CD4-positive, alpha-beta T cell treated with Interleukin-6 at 100 ng/mL for 8 hours (primary cell): Measurements from ENCODE around the gene ATP8B3.

Source experiments
- DNase-seq: peaks from one replicate; pipeline ENCODE4 v3.0.0-alpha.2; 2020; ENCODE audit warnings: mixed read lengths, low spot score

The ATP8B3 gene, protein sequence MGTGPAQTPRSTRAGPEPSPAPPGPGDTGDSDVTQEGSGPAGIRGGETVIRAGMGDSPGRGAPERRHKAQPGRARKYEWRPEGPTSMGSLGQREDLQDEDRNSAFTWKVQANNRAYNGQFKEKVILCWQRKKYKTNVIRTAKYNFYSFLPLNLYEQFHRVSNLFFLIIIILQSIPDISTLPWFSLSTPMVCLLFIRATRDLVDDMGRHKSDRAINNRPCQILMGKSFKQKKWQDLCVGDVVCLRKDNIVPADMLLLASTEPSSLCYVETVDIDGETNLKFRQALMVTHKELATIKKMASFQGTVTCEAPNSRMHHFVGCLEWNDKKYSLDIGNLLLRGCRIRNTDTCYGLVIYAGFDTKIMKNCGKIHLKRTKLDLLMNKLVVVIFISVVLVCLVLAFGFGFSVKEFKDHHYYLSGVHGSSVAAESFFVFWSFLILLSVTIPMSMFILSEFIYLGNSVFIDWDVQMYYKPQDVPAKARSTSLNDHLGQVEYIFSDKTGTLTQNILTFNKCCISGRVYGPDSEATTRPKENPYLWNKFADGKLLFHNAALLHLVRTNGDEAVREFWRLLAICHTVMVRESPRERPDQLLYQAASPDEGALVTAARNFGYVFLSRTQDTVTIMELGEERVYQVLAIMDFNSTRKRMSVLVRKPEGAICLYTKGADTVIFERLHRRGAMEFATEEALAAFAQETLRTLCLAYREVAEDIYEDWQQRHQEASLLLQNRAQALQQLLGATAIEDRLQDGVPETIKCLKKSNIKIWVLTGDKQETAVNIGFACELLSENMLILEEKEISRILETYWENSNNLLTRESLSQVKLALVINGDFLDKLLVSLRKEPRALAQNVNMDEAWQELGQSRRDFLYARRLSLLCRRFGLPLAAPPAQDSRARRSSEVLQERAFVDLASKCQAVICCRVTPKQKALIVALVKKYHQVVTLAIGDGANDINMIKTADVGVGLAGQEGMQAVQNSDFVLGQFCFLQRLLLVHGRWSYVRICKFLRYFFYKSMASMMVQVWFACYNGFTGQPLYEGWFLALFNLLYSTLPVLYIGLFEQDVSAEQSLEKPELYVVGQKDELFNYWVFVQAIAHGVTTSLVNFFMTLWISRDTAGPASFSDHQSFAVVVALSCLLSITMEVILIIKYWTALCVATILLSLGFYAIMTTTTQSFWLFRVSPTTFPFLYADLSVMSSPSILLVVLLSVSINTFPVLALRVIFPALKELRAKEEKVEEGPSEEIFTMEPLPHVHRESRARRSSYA (N-terminal part only)

DNA sequence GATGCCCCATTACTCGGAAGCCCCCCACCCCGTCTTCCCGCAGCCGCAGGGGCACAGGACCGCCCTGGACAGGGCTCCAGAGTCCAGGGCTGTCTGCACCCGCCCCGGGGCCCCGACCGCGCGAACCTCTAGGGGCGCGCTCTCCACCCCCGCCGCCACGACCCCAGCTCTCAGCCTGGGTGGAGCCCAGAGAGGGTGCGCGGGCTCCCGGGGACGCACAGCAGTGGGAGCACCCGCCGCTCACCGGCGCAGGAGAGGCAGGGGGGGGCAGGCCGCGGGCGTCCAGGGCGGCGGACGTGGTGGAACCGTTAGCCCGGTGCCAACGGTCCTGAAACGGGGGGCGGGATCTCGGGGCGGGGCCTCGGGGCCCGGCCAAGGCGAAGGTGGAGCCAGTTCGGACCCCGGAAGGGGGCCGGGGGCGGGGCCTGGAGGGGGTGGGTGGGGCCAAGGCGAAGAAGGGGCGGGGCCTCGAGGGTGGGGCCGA, at the start of gene ATP8B3:
ATP8B3 (minus strand) TSS at position 335 of the 484 bp plus-strand sequence. CDS start 540 bp downstream, outside the sequence.
- no peak for DNase-seq

DNA sequence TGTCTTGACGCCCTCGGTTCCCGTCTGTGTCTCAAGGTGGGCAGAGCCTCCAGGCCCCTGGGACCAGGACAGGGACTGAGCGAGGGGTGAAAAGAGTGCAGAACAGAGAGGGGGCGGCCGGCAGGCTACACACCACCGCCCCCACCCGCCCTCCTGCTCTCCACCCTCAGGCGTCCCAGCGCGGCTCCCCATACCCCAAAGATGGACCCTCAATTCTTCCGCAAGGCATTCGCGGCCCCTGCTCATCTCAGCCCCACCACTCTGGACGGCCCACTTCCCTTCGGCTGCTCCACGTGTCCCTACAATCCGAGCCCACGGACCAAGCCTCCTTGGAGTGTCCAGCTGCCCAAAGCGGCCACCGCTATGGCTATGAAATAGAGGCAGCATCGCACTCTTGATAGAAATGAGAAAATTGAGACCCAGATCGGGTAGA, 49.5 kb upstream of the ATP8B3 start:
- no peak for DNase-seq

DNA sequence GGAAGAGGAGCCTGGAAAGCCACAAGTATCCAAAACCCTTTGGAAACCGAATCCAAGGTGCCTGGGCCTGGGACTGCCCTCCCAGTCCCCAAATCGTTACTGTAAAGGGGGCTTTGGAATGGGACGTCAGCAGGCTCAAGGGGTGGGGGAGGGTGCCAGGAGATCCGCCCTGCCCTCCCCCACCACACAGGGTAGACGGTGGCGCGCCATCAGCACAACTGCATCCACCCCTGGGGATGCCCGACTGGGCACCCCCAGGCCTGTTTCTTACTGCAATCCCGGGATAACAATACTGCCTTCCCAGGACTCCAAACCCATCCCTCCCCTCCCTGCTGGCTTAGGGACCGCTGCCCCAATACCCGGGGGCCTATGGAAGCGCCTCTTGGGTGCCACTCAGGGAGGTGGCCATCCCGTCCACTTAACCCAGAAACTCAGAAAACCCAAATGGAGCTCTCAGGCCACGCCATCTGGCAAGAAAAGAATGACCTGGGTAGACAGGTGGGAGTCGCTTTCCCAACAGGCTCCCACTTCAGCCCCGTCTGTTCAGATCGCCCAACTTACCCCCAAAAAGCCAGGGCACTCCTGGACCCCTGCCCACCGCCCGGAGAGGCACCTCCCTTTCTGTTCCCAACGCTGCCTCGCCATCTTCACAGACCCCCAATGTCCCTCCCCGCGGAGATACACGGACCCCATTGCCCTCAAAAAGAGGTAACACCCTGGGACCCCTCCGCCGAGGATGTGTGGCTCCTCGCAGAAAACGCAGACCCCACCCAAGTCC, 48.9 kb upstream of the ATP8B3 start:
- no peak for DNase-seq

DNA sequence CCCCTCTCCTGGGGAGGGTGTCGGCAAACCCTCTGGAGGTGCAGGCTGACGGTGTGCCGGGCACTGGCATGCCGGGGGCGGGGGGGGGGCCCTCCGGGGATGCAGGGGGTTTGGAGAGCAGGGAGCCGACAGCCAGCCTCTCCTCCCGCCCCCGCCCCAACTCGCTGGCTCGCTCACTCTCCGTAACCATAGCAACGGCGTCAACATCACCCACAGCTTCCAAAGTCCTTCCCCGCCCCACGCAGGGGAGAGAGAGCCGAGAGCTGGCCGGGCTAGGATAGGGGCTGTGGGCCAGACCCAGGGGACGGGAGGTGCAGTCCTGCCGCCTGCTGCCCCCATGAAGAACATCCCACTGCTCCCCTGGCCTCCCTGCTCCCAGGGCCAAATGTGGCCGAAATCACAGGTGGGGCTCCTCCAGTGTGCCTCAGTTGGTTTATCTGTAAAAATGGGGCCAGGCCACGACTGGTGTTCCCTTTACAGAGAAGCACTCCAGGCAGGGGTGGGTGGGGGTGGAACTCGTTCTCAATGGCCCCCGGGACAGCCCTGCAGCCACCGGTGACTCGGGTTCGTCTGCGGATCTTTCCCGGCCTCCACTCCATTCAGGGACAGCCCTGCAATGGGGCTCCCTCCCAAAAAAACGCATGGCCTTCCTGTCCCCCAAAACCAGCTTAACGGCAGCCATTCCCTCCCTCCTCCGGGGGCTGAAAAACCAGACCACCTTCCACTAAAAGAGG, 48.1 kb upstream of the ATP8B3 start:
- peak; percentile 63 for DNase-seq

DNA sequence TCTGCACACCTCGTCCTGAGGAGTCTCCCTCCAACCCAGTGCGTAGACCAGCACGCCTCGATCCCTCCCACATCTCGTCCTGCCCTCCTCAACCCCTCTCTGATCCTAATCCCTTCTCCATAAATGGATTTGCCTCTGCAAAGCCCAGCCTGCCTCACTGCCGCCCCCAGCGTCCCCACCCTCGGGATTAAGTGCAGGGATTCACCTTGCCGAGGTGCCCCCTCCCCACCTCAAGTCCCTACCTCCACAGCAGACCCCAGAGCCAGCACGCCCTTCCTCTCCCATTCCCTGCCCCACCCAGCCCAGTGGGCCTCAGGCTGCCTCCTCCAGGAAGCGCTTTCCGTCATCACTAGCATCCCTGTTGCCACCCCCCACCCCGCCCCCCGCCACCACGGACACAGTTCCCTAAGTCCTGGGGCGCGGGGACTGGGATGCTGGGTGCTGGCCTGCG, 47.3 kb upstream of the ATP8B3 start:
- no peak for DNase-seq

DNA sequence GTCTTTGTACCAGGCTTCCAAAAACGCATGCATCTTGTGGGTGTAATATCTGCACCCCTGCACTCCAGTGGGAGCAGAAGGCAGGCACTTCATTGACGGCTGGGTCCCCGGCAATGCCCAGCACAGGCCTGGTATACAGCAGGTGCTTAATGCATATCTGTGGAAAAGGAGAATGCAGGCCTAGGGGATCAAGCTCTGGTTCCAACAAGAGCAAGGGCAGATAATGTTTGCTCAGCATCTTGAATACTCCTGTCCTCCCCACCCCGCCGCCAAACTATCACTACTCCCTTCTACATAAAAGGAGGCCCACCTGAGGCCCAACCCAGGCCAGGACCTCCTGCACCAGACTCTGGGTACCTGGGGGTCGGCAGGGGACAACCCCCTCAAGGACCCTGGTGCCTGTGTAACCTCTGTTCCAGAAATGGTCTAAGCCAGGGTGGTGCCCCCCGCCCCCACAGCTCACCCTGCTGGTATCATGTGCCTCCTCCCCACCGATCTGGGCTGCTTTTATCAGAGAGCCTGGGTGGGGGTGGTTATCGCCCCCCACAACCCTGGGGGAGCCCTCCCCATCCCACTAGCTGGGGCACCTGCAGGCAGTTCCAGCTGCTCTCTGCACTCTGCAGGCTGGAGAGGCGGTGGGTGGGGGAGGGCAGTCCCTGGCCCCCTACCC, 46.5 kb upstream of the ATP8B3 start:
- no peak for DNase-seq

DNA sequence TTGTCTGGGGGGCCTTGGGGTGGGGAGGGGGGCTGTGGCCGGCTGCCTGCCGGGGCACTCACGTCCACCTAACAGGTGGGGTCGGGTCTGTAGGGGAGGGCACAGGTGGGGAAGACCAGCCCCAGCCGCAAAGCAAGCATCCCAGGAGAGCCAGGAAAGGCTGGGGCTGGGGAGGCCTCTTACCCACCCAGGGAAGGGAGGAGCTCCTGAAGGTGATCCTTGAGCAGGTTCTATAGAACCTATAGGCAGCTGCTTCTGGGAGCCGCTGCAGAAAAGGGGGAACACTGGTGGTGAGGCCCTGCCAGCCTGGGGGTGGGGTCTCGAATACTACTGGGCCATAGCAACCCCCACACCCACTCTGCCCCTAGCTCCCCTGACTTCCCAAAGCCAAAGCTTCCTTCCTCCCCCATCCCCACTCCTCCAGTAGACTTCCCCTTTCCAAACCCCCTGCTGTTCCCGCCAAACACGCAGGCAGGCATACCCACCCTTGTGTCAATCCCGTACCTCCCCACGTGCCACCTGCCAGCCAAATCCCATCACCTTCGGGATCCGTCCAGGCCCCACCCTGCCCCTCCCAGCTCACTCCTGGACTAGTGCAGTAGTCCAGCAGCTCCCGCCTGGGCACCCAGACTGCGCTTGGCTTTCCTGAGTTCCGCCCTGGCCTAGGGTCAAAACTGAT, 45.7 kb upstream of the ATP8B3 start:
- no peak for DNase-seq

DNA sequence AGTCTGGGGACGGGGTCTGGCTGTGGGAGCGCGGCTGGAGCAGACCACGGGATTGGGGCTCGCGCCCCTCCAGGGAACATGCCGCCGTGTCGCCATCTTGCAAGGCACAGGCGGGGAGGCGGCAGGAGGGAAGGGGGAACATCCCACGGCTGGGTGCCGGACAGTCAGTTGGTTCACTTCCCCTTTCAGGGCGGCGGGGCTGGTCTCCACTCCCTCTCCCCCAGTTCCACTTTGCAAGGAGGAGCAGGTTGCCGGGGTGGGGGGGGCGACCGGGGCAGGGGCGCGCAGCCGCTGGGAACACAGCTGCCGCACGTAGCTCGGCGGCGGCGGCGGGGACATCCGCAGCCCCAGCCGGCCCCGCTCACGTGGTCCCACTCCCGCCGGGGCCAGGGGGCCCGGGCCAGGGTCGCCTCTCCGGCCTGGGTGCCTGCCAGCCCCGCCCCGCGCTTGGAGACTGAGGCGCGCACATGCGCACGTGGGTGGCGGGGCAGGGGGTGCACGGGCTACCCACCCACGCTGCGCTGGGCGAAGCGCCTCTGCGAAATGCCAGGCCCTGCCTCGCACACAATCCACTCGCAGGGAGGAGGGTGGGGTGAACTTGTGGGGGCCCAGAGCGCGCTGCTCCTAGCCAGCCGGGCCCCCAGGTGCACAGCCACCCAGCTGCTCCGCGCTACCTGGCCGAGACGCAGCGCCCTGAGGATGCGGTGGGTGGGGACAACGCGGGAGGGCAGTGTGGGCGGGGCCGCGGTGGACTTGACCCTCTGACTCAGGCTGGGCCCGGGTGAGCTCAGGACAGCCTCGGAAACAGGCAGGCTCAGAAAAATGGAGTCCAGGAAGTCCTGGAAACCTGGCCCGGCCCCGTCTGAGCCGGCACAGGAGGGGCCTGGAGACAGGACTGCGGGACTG, 44.9 kb upstream of the ATP8B3 start:
- no peak for DNase-seq

DNA sequence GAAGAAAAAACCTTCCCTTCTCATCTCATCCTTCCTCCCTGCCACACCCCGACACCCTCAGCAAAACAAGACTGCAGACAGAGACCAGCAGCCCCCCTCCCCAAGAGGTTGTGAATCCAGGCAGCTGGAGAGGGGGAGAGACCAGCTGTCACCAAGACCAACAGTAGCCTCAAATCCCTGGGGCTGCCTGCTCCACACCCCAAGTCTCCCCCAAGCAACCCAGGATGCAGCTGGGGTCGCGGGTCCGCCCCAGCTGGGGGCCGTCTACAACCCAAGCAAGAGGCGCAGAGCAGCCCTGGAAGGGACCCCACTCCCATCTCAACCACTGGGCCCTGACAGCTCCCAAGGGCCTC, 44.2 kb upstream of the ATP8B3 start:
- DNase-seq = no peak

DNA sequence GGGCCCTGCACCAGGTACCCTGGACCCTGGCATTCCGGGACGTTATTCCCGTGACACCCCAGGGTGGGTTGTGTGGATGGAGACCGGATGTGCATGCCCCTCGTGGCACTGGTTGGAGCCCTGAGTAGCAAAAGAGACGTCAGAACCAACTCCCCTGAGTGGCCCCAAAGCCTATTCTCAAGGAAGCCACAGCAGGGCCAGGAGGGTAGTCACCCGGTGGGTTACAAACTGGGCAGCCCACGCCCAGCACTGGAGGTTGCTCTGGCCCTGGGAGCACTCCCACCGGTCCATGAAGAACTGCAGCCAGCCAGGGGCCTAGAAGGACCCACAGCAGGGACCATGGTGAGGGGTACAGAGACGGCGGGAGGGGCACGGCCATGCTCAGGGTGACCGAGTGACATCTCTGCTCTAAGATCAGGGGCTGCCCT, 43.8 kb upstream of the ATP8B3 start:
- DNase-seq = peak; percentile 36

DNA sequence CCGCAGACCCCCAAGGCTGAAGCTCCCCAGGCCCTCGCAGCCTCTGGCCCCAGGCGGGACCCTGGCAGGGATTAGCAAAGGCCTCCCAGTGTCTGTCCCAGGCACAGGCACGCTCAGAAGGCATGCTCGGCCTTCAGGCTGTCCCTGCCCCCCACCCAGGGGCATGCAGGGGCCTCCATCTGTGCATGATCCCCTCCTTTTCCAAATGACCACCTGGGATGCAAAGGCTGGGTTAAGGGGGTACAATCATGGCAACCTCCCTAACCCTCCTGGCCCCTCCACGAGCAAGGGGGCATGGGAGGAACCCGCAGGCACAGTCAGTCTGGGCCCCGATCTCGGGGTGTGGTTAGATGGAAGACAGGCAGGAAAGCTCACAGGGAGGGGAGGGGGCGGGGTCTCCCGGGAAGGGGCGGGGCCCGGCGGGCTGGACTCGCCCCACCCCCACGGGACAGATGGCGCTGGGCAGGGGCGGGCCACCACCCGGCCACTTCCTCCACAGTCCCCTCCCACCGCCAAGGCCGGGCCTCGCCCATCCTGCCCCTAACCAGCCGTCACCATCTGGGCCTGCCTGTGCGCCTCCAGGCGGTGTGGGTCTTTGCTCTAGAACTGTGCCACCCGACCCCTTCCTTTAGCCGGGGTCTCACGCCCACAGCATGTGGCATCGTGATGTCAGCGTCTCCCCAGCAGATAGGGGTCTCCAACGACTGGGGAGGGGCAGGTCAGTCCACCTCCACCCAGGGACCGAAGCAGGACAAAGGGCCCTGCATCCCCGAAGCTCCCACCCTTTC, 43.2 kb upstream of the ATP8B3 start:
- peak; percentile 94 for DNase-seq

DNA sequence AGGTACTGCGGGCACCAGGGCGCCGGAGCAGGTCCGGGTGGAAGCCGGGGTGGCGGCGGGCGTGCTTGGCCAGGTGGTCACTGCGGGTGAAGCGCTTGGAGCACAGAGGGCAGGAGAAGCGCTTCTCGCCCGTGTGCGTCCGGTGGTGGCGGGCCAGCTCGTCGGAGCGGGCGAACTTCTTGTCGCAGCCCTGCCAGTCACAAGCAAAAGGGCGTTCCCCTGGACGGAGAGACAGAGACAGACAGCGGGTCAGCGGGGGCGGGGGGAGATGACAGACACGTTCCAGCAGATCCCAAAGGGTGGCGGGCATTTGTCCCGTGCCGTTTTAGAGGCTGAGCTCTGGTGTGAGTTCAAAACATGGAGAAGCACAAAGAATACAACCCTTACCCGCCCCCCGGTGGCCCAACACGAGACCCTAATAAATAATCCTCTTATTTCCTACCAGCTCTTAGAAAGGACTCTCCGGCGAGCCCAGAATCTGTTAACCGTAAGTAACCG, 42.5 kb upstream of the ATP8B3 start:
- DNase-seq = no peak

DNA sequence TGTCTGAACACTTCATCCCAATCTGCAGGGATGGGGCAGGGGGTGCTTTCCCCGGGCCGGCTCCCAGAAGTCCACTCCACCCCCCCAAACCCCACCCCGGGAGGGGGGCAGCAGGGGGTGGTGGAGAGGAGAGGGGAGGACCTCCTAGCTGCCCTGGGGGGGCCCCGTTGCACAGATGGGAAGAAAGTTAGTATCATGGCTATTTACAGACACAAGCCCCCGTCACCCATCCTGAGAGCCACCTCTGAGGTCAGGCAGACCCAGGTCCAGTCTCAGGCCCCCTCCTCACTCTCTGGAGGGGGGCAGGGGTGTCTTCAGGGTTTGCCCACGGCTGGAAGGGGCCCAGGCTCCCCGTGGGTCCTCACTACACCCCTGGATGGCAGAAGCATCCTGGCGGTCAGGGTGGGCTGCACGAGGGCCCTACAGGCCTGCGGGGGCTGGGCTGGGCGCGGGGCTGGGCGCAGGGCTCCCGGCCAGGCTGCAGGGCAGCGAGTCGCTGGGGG, 42.0 kb upstream of the ATP8B3 start:
- DNase-seq = no peak

DNA sequence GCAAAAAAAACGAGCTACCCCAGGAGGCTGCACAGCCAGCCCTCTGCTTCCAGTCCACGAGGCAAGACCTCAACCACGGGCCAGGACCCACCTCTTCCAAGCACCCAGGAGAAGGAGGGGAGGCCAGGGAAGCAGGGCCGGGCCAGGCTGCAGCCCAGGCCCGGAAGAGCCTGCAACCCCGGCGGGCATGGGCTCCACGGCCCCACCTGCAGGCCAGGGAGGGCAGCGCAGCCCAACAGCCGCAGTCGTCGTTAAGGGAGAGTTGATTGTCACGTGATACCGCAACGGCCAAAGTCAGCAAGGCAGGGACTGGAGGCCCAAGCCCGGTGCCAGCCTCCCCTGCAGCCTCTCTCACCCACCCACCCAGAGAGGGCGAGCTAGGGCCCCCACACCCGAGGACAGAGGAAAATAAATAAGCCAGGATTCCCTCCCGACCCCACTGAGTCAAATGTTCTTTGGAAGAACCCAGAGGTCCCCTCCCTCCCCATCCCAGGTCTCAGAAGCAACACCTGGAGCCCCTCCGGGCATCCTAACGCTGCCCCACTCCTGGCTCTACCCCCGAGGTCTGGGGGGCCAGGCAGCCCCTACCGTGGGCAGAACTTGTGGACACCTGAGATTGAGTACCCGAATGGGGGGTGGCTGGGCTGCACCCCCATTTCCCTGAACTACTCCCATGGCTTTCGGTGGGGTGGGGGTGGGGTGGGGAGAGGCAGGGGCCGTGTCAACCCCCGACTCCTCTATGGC, 41.4 kb upstream of the ATP8B3 start:
- DNase-seq = peak; percentile 72

DNA sequence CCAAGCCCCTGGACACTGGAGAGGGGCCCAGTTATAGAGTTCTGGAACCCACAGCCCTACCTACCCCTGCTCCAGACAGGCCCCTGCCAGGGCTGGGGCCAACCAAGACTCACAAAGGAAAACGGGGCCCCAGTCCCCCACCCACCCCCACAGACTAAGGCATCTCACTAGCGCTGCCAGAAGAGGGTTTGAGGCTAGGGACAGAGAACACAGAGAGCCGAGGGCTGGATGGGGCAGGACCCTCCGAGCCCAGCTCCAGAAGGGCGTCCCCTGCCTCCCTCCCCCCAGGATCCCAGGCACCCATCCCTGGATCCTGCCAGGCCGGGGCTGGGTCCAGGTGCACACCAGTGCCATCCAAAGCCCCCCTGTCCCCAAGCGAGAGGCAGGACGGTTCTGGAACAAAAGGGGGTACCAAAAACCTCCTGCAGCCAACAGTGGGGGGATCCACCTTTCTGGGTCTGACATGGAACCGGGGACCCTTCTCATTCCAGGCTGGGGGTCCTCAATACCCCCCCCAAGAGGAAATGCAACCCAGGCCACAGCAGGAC, 40.6 kb upstream of the ATP8B3 start:
- no peak for DNase-seq
